ENCODE measurements around the gene IFI27L2.

IFI27L2 gene

GRCh38 chr14:94098326-94098992, 30.9 kb downstream of the IFI27L2 start:
- no peak for DNase-seq

DNA sequence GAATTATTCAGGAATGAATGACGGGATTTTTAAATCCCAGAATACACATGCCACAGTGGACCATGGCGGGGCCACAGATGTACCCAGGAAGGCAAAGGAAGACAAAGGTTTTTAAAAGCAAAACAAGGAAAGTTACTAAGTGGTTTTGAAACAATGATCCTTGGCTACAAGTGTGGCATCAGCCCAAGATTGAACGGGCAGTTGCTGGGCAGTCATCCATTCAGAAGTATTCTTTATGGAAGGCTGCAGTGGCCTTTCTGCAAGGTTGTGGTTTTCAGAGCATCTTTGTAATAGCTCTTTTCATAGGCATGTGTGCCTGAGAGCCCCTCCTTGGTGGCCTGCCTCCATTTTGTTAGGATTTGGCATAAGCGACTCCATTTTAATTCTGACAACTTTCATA, 32.3 kb downstream of the IFI27L2 start:
- DNase-seq: no peak

DNA sequence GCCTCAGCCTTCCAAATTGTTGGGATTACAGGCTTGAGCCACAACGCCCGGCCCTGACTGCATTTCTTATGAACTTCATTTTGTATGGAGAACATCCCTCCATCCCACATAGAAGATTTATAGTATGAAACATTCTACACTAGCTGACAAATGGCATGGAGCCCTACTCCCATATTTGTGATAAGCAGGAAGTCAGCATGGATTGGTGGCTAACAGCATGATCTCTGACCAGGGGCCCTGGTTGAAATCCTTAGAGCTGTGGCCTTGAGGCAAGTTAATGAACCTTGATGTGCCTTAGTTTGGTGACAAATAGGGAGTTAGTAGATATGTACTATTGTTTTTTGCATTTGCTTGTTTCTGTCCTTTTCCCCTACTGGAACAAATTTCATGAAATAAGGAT, 36.0 kb downstream of the IFI27L2 start:
- no peak for DNase-seq

DNA sequence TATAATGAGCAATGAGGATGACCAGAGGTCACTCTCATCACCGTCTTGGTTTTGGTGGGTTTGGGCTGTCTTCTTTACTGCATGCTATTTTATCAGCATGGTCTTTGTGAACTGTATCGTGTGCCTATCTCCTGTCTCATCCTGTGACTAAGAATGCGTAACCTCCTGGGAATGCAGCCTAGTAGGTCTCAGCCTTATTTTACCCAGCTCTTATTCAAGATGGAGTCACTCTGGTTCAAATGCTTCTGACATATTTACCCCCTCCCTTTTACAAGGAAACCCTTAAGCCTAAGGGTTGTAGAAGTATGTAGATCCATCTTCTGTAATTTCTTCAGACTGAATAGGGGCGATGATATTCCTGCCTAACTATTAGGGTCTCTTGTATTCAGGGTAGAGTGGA, 39.9 kb downstream of the IFI27L2 start:
- no peak for DNase-seq

- DNase-seq: no peak
These were observed 40.9 kb downstream of the IFI27L2 start for GRCh38 chr14:94088516-94088915.

DNA sequence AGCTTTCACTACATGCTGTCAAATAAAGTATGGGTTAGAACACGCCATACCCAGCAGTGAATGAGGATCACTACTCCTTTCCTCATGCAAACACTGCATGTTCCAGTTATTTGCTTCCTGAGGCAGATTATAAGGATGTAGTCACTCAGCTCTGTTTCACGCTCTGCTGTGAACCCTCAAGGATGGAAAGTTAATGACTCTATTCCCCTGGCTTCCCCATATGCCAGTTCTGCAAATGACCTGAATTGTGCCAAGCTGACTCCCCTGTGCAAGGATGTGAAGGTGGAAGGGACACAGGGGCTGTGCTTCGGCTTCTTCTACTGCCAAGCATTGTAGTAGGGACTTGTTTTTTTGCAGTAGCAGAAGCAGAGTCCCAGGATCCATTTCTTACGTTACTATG, 41.5 kb downstream of the IFI27L2 start:
- no peak for DNase-seq

- no peak for DNase-seq
These were observed 48.0 kb downstream of the IFI27L2 start for GRCh38 chr14:94081386-94081820.

GRCh38 chr14:94080621-94081385, 48.6 kb downstream of the IFI27L2 start, which contains the start of the genes DDX24 and IFI27L1:
Gene DDX24 (minus strand): TSS chr14:94081202. CDS start chr14:94079742, 1,460 bp downstream.
Gene IFI27L1 (plus strand): TSS chr14:94081310. CDS start chr14:94096938, 15,628 bp downstream.
- peak; percentile 94 to 96 for DNase-seq

- peak in 1 of 2 experiments; percentile 27 for DNase-seq
These were observed 49.3 kb downstream of the IFI27L2 start for GRCh38 chr14:94079891-94080620.

DNA sequence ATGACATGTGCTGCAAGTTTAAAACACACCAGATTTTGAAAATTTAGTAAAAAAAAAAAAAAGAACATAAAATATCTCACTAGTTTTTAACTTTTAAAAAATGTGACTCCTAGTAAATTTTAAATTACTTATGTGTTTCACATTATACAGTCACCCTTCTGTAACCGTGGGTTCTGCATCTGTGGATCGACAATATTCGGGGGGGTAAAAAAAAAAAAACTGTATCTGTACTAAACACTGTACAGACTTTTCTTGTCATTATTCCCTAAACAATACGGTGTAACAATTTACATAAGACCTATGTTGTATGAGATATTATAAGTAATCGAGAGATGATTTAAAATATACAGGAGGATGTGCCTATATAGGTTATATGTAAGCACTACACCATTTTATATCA, 51.6 kb downstream of the IFI27L2 start:
- no peak for DNase-seq

Measured in NCI-H2081 (cell line).